PC-9 (cell line): ENCODE measurements around the gene C11orf65. TPM values are rescaled to one million over a fixed set of nuclear protein-coding genes. Genes with fewer than 3 reads are reported as not detected.

Experiments
- Bru-seq: library from RNA; stranded (reverse); fragments of 400-500 nt; gene quantifications from one replicate; lab custom pipeline; 2021; lab: Mats Ljungman, UMichigan
- BruChase-seq, 2 experiments: library from RNA; stranded (reverse); fragments of 400-500 nt; gene quantifications; one replicate each; lab custom pipeline; 2021; lab: Mats Ljungman, UMichigan
- BruUV-seq: library from RNA; stranded (reverse); fragments of 400-500 nt; replicated peaks from 2 replicates; lab custom pipeline; 2021; lab: Mats Ljungman, UMichigan
- CTCF ChIA-PET: fragments of 300-600 bp; sonication (Branson Sonifier 250); formaldehyde crosslinking; loops from one replicate; lab custom pipeline; 2022; ENCODE audit warnings: antibody characterized with exemption; lab: Charles Lee
- POLR2A ChIA-PET: fragments of 300-600 bp; sonication (Branson Sonifier 250); formaldehyde crosslinking; loops from one replicate; lab custom pipeline; 2022; ENCODE audit warnings: antibody characterized with exemption; ENCODE audit not compliant: unreplicated experiment; lab: Charles Lee
- DNase-seq, 2 experiments: peaks; one replicate each; pipeline versions ENCODE4 v3.0.0 to v3.0.0-alpha.2; 2015 to 2022; ENCODE audit warnings: mixed read lengths in 1 of 2
- H2AFZ ChIP-seq: fragments of 200-600 bp; sonication (generic); 2 replicates; pipeline ENCODE4 v1.8.1; 2017; ENCODE audit warnings: antibody characterized with exemption
- H3F3A ChIP-seq: fragments of 200-600 bp; sonication (generic); 2 replicates; pipeline ENCODE4 v1.8.1; 2017; ENCODE audit warnings: antibody characterized with exemption, mild to moderate bottlenecking, low read depth; ENCODE audit not compliant: insufficient read depth
- H3K27ac ChIP-seq: fragments of 200-600 bp; sonication (generic); 2 replicates; pipeline ENCODE4 v1.6.1; 2016; ENCODE audit warnings: mixed run types
- H3K27me3 ChIP-seq: fragments of 200-600 bp; sonication (generic); 2 replicates; pipeline ENCODE4 v1.6.1; 2016; ENCODE audit warnings: low read depth, mixed run types; ENCODE audit not compliant: insufficient read depth
- H3K36me3 ChIP-seq: fragments of 200-600 bp; sonication (generic); 2 replicates; pipeline ENCODE4 v1.6.1; 2016; ENCODE audit warnings: low read depth, mixed run types
- H3K4me1 ChIP-seq: fragments of 200-600 bp; sonication (generic); replicated peaks from 2 replicates; pipeline ENCODE4 v1.6.1; 2016; ENCODE audit warnings: mixed run types; ENCODE audit not compliant: insufficient read depth
- H3K4me2 ChIP-seq: fragments of 200-600 bp; sonication (generic); 2 replicates; pipeline ENCODE4 v1.6.1; 2017; ENCODE audit warnings: mixed run types
- H3K4me3 ChIP-seq: fragments of 200-600 bp; sonication (generic); 2 replicates; pipeline ENCODE4 v1.6.1; 2016; ENCODE audit warnings: mixed run types
- H3K79me2 ChIP-seq: fragments of 200-600 bp; sonication (generic); 2 replicates; pipeline ENCODE4 v1.6.1; 2017; ENCODE audit warnings: low read depth, mixed run types
- H3K9me2 ChIP-seq: fragments of 200-600 bp; sonication (generic); 2 replicates; pipeline ENCODE4 v1.8.1; 2017; ENCODE audit warnings: mild to moderate bottlenecking; ENCODE audit not compliant: insufficient read depth
- H3K9me3 ChIP-seq: fragments of 200-600 bp; sonication (generic); 2 replicates; pipeline ENCODE4 v1.8.1; 2016; ENCODE audit warnings: low read depth; ENCODE audit not compliant: insufficient read depth
- H4K20me1 ChIP-seq: fragments of 200-600 bp; sonication (generic); 2 replicates; pipeline ENCODE4 v1.8.1; 2017; ENCODE audit not compliant: insufficient read depth
- CTCF ChIP-seq: fragments of 200-600 bp; sonication (generic); conservative IDR thresholded peaks from 2 replicates; pipeline ENCODE4 v1.6.1; 2017; ENCODE audit warnings: mixed run types, antibody characterized with exemption, mild to moderate bottlenecking, moderate library complexity
- EZH2 ChIP-seq: fragments of 200-600 bp; sonication (generic); IDR thresholded peaks from 2 replicates; pipeline ENCODE4 v1.8.0; 2017; ENCODE audit warnings: antibody characterized with exemption, low read depth
- intact Hi-C: fragments of 100-400 bp; cut with micrococcal nuclease; formaldehyde crosslinking; loops from one replicate; pipeline ENCODE4 v1.10.0; 2022; ENCODE audit not compliant: unreplicated experiment
- long read RNA-seq: library from polyadenylated mRNA; stranded (forward); transcript quantifications from one replicate; pipeline ENCODE4 v2.0.0, GENCODE V29; 2022
- total RNA-seq: library from RNA; stranded (reverse); gene quantifications from 2 replicates; pipeline ENCODE4 v1.2.3, GENCODE V29; 2021

Gene C11orf65
- total RNA-seq (1.7 and 1.9 TPM in 2 replicates), Bru-seq, nascent RNA (percentile 40 among the genes with signal in this experiment), BruChase-seq, experiment 1, labeled RNA remaining after a 2-hour chase (percentile 46 among the genes with signal in this experiment), BruChase-seq, experiment 2, labeled RNA remaining after a 6-hour chase (percentile 29 among the genes with signal in this experiment)
- long read RNA-seq, partial matches to known transcripts = 1 of 2 reads
- long read RNA-seq, other reads (novel, unspliced or antisense) = 1 of 2 reads

- no peaks in the 10 kb centered on the region for H3K9me3 ChIP-seq
- H3K4me1 ChIP-seq = peaks cover 16% of the 10 kb centered on the region
- no peak for TF ChIP-seq CTCF
- TF ChIP-seq EZH2 = no peak
- intact Hi-C loops = loop anchor here (1.0 to 5.0 kb wide), 3 partner anchors 30 to 245 kb away; partner anchors contain the start of genes ATM, EXPH5 and NPAT
- H2AFZ ChIP-seq = peak within 1 kb of the TSS; percentile 88
- peak within 1 kb of the TSS; percentile 92 for H3K27ac ChIP-seq
- H3F3A ChIP-seq = peaks cover 21% of the 10 kb centered on the region; the same call in 1 of the 2 replicates
- peak; percentile 93 to 94 for DNase-seq
- no peaks in the 10 kb centered on the region for H3K9me2 ChIP-seq
- CTCF ChIA-PET = no interaction called here
- H3K4me3 ChIP-seq = peak within 1 kb of the TSS; percentile 80
- no peaks in the 10 kb centered on the region for H3K27me3 ChIP-seq
- POLR2A ChIA-PET = interaction anchor here (0.6 kb wide), 3 partner anchors 185 to 371 kb away, joined by 3 to 12 read pairs (median 3); no protein-coding TSS in a partner anchor
- no peaks in the 10 kb centered on the region for H4K20me1 ChIP-seq
- no peaks in the 10 kb centered on the region for H3K36me3 ChIP-seq
- no peaks in the 10 kb centered on the region for H3K79me2 ChIP-seq
- peak within 1 kb of the TSS; percentile 86 for H3K4me2 ChIP-seq
- BruUV-seq = TSS peak; percentile 98
Observed at GRCh38 chr11:108467091-108467823, at the start of gene C11orf65. C11orf65 (minus strand) TSS chr11:108467529; CDS start chr11:108461559, 5,970 bp downstream.

- no peak for TF ChIP-seq EZH2
- no peak for TF ChIP-seq CTCF
- no peak for DNase-seq
- CTCF ChIA-PET = no interaction called here
- H3K9me2 ChIP-seq = no peaks in the 10 kb centered on the region
- intact Hi-C loops = no loop called here
- H3K79me2 ChIP-seq = no peaks in the 10 kb centered on the region
- no peaks in the 10 kb centered on the region for H3K9me3 ChIP-seq
- no peaks in the 10 kb centered on the region for H3F3A ChIP-seq
- H2AFZ ChIP-seq = no peak overlapping the region
- H3K4me3 ChIP-seq = no peak overlapping the region
- BruUV-seq = no TSS peak
- H4K20me1 ChIP-seq = no peaks in the 10 kb centered on the region
- H3K4me1 ChIP-seq = no peaks in the 10 kb centered on the region
- H3K4me2 ChIP-seq = no peak overlapping the region
- POLR2A ChIA-PET = interaction anchor here (0.6 kb wide), 1 partner anchor 18 kb away, joined by 3 read pairs; the partner anchor contains the start of gene POGLUT3
- H3K27ac ChIP-seq = no peak overlapping the region
- H3K36me3 ChIP-seq = peaks cover 38% of the 10 kb centered on the region
- no peaks in the 10 kb centered on the region for H3K27me3 ChIP-seq
Observed at GRCh38 chr11:108516125-108516524, 48.8 kb upstream of the C11orf65 start.

- H4K20me1 ChIP-seq = no peaks in the 10 kb centered on the region
- H3K27me3 ChIP-seq = no peaks in the 10 kb centered on the region
- no peaks in the 10 kb centered on the region for H3K9me3 ChIP-seq
- H3K4me1 ChIP-seq = no peaks in the 10 kb centered on the region
- intact Hi-C loops = no loop called here
- peaks cover 32% of the 10 kb centered on the region for H3K36me3 ChIP-seq
- H3F3A ChIP-seq = no peaks in the 10 kb centered on the region
- H2AFZ ChIP-seq = no peak overlapping the region
- no peak overlapping the region for H3K4me3 ChIP-seq
- no peak for DNase-seq
- ChIA-PET POLR2A (no interaction called here), CTCF (no interaction called here)
- TF ChIP-seq CTCF (no peak), EZH2 (no peak)
- no peaks in the 10 kb centered on the region for H3K9me2 ChIP-seq
- H3K27ac ChIP-seq = no peak overlapping the region
- no TSS peak for BruUV-seq
- no peaks in the 10 kb centered on the region for H3K79me2 ChIP-seq
- no peak overlapping the region for H3K4me2 ChIP-seq
Observed at GRCh38 chr11:108512708-108513107, 45.4 kb upstream of the C11orf65 start.
